ENCODE measurements around the gene TTLL5. TPM values are rescaled to one million over a fixed set of nuclear protein-coding genes. Genes with fewer than 3 reads are reported as not detected.
A peak's percentile ranks its signal among the peaks of the same experiment; 100 is the strongest.

The TTLL5 gene
- total and polyA plus RNA-seq, 2 of the 13 experiments (the other 11 are each of a cell fraction or from before 2014, with no cell fraction given), result 11.8 to 18.8 TPM

DNA sequence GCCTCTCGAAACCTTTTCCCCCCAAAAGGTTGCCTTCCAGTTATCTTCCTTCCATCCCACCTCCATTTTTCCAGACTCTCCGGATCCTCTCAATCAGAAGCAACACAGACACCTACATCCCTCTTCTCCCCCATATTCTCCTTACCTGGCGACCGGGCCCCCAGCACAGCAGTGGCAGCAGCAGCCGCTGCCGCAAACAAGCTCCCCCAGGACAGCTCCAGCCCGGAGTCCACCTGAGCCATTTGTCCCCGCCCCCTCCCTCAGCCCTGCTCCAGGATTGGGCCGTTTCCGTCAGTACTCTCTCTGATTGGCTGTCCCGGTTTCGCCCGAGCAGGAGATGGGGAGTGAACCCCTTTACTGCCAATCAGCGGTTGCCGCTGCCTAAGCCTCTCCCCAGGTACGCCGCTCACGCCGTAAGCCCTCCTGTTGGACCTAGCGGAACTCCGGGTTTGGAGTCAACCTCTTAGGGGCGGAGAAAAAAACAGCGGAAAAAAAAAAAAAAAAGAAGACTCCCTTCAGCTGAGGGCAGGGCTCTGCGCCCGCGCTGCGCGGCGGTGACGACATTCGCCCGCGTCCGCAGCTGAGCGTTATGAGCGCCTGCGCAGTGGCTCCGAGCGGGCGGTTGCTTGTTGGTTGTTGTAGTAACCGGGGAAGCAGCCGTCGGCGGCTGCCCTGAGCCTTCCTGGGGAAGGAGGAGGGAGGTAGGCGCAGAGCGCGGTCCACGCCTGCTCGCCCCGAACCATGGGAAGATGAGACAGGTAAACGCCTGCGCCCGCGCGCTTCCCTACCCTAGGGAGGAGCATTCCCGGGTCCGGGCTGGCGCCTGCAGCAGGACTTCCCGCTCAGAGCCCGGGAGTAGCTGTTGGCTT, at the start of gene TTLL5, which contains the start of gene ERG28 (continued):
- TF ChIP-seq JUN (CRISPR knock-in tag; IDR thresholded peaks at IDR 0.05), result no peak
- TF ChIP-seq KDM3A (CRISPR knock-in tag; IDR thresholded peaks at IDR 0.05; ENCODE audit: low read depth), result no peak
- no peak for TF ChIP-seq AHR (CRISPR knock-in tag; IDR thresholded peaks at IDR 0.05)
- 0 out of 2 replicates have a peak, but pooled peaks have one; percentile 57 for TF ChIP-seq ZNF333 (CRISPR knock-in tag; IDR thresholded peaks at IDR 0.05; ENCODE audit: borderline replicate concordance)
- TF ChIP-seq ZIK1 (CRISPR knock-in tag; IDR thresholded peaks at IDR 0.05; ENCODE audit: borderline replicate concordance, low read depth), result no peak
- TF ChIP-seq, protein P1, sequence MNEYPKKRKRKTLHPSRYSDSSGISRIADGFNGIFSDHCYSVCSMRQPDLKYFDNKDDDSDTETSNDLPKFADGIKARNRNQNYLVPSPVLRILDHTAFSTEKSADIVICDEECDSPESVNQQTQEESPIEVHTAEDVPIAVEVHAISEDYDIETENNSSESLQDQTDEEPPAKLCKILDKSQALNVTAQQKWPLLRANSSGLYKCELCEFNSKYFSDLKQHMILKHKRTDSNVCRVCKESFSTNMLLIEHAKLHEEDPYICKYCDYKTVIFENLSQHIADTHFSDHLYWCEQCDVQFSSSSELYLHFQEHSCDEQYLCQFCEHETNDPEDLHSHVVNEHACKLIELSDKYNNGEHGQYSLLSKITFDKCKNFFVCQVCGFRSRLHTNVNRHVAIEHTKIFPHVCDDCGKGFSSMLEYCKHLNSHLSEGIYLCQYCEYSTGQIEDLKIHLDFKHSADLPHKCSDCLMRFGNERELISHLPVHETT (CRISPR knock-in tag; conservative IDR thresholded peaks at IDR 0.05), result peak; percentile 68; the same call in 1 of the 2 replicates
- TF ChIP-seq ZNF883 (CRISPR knock-in tag; IDR thresholded peaks at IDR 0.05; ENCODE audit: not compliant biosample characterization), result no peak
- TF ChIP-seq, protein P2, sequence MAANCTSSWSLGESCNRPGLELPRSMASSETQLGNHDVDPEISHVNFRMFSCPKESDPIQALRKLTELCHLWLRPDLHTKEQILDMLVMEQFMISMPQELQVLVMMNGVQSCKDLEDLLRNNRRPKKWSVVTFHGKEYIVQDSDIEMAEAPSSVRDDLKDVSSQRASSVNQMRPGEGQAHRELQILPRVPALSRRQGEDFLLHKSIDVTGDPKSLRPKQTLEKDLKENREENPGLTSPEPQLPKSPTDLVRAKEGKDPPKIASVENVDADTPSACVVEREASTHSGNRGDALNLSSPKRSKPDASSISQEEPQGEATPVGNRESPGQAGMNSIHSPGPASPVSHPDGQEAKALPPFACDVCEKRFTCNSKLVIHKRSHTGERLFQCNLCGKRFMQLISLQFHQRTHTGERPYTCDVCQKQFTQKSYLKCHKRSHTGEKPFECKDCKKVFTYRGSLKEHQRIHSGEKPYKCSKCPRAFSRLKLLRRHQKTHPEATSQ (CRISPR knock-in tag; IDR thresholded peaks at IDR 0.05; ENCODE audit: borderline replicate concordance), result no peak
- TF ChIP-seq SP5 (CRISPR knock-in tag; IDR thresholded peaks at IDR 0.05; ENCODE audit: borderline replicate concordance, low read depth), result 0 out of 2 replicates have a peak, but pooled peaks have one; percentile 34
- TF ChIP-seq, protein P3, sequence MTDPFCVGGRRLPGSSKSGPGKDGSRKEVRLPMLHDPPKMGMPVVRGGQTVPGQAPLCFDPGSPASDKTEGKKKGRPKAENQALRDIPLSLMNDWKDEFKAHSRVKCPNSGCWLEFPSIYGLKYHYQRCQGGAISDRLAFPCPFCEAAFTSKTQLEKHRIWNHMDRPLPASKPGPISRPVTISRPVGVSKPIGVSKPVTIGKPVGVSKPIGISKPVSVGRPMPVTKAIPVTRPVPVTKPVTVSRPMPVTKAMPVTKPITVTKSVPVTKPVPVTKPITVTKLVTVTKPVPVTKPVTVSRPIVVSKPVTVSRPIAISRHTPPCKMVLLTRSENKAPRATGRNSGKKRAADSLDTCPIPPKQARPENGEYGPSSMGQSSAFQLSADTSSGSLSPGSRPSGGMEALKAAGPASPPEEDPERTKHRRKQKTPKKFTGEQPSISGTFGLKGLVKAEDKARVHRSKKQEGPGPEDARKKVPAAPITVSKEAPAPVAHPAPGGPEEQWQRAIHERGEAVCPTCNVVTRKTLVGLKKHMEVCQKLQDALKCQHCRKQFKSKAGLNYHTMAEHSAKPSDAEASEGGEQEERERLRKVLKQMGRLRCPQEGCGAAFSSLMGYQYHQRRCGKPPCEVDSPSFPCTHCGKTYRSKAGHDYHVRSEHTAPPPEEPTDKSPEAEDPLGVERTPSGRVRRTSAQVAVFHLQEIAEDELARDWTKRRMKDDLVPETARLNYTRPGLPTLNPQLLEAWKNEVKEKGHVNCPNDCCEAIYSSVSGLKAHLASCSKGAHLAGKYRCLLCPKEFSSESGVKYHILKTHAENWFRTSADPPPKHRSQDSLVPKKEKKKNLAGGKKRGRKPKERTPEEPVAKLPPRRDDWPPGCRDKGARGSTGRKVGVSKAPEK (CRISPR knock-in tag; IDR thresholded peaks at IDR 0.05; ENCODE audit: borderline replicate concordance), result 0 out of 2 replicates have a peak, but pooled peaks have one; percentile 70
- TF ChIP-seq, protein P4, sequence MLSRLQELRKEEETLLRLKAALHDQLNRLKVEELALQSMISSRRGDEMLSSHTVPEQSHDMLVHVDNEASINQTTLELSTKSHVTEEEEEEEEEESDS (CRISPR knock-in tag; IDR thresholded peaks at IDR 0.05; ENCODE audit: borderline replicate concordance), result no peak
- TF ChIP-seq ZNF619 (CRISPR knock-in tag; IDR thresholded peaks at IDR 0.05), result no peak
- TF ChIP-seq, protein P5, sequence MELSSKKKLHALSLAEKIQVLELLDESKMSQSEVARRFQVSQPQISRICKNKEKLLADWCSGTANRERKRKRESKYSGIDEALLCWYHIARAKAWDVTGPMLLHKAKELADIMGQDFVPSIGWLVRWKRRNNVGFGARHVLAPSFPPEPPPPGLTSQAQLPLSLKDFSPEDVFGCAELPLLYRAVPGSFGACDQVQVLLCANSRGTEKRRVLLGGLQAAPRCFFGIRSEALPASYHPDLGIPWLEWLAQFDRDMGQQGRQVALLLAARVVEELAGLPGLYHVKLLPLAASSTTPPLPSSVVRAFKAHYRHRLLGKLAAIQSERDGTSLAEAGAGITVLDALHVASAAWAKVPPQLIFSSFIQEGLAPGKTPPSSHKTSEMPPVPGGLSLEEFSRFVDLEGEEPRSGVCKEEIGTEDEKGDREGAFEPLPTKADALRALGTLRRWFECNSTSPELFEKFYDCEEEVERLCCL (CRISPR knock-in tag; IDR thresholded peaks at IDR 0.05; ENCODE audit: borderline replicate concordance), result no peak
- TF ChIP-seq CBX2 (IDR thresholded peaks at IDR 0.05; ENCODE audit: low read depth, low read length), result no peak
- TF ChIP-seq CBX2 (CRISPR knock-in tag; IDR thresholded peaks at IDR 0.05; ENCODE audit: low read depth), result no peak
- TF ChIP-seq, protein P6, sequence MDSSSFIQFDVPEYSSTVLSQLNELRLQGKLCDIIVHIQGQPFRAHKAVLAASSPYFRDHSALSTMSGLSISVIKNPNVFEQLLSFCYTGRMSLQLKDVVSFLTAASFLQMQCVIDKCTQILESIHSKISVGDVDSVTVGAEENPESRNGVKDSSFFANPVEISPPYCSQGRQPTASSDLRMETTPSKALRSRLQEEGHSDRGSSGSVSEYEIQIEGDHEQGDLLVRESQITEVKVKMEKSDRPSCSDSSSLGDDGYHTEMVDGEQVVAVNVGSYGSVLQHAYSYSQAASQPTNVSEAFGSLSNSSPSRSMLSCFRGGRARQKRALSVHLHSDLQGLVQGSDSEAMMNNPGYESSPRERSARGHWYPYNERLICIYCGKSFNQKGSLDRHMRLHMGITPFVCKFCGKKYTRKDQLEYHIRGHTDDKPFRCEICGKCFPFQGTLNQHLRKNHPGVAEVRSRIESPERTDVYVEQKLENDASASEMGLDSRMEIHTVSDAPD (CRISPR knock-in tag; IDR thresholded peaks at IDR 0.05), result no peak
- 0 out of 2 replicates have a peak, but pooled peaks have one; percentile 33 for TF ChIP-seq HOXD1 (CRISPR knock-in tag; IDR thresholded peaks at IDR 0.05)
- no peak for TF ChIP-seq MAFG (CRISPR knock-in tag; IDR thresholded peaks at IDR 0.05)
- TF ChIP-seq RFXANK (CRISPR knock-in tag; IDR thresholded peaks at IDR 0.05), result no peak
- TF ChIP-seq ZNF598 (CRISPR knock-in tag; IDR thresholded peaks at IDR 0.05; ENCODE audit: borderline replicate concordance), result no peak; the same call in 1 of the 2 replicates
